LHCN-M2 (cell line): ENCODE measurements around the gene WDR90. TPM values are rescaled to one million over a fixed set of nuclear protein-coding genes. Genes with fewer than 3 reads are reported as not detected.

Experiments
- DNase-seq: peaks from one replicate; pipeline ENCODE4 v3.0.0-alpha.2; 2012; ENCODE audit warnings: low read depth
- total RNA-seq: library from RNA; depleted of rRNA; stranded (reverse); fragments of >200 nt; gene quantifications from 2 replicates; pipeline ENCODE4 v1.2.3, GENCODE V29; 2014

The WDR90 gene
- total RNA-seq, 1 experiment from 2014 or later = 23.4 TPM

- DNase-seq = no peak
Observed at GRCh38 chr16:625977-626765, 23.0 kb upstream of the WDR90 start.

DNA sequence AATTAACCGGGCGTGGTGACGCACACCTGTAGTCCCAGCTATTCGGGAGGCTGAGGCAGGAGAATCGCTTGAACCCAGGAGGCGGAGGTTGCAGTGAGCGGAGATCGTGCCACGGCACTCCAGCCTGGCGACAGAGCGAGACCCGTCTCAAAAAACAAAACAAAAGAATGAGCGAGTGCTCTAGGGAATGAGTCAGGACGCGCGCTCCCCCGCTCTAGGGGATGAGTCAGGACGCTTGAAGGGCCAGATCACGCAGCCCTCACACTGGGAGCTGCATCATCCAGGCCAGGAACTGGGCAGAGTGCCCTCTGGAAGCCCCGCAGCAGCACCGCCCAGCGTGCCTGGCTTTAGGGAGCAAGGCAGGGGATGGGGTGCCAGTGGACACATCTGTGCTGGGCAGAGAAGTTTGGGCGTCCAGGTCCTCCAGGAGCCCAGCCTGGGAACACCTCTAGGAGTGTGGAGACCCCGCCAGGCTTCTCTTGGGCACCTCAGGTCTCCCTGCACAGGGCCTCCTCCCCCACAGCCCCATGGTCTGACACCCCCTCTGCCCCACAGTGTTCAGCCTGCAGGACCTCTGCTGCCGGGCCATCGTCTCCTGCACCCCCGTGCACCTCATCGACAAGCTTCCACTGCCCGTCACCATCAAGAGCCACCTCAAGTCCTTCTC is 22.2 kb upstream of the WDR90 start:
- DNase-seq = peak; percentile 97

GRCh38 chr16:627454-628239 is 21.5 kb upstream of the WDR90 start:
- peak; percentile 75 for DNase-seq

DNA sequence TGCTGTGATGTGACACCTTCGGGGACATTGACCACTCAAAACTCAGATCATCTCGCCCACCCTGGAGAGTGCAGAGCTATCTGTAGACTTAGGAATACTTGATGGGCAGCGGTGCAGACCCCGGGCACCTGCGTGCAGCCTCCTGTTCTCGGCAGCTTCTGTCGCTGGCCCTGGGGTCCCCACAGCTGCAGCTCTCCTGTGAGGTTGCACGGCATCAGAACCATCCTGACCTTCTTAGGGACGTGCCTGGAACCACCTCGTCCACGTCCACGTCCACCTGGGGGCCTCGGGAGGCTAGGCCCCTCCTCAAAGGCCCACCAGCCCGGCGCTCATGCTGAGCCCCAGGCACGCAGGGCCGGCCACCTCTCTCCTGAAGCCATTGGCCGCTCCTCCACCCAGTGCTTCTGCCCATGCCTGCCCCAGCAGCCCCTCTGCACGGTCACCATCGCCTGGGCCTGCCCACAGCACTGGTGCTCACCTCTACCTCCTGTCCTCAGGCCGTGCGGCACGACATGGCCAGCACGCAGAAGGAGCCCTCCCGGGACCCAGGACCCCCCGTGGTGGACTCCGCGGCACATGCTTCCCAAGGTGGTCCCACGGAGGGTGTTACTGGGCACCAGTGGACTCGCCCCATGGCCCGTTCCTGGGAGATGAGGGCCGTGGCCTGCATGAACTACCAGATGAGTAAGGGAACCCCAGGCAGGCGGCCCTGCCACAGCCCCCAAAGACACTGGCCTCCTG is 20.7 kb upstream of the WDR90 start:
- DNase-seq = no peak

- no peak for DNase-seq
Observed at GRCh38 chr16:629185-629832, 19.9 kb upstream of the WDR90 start.

GRCh38 chr16:629833-630248 is 19.3 kb upstream of the WDR90 start:
- DNase-seq = no peak

DNA sequence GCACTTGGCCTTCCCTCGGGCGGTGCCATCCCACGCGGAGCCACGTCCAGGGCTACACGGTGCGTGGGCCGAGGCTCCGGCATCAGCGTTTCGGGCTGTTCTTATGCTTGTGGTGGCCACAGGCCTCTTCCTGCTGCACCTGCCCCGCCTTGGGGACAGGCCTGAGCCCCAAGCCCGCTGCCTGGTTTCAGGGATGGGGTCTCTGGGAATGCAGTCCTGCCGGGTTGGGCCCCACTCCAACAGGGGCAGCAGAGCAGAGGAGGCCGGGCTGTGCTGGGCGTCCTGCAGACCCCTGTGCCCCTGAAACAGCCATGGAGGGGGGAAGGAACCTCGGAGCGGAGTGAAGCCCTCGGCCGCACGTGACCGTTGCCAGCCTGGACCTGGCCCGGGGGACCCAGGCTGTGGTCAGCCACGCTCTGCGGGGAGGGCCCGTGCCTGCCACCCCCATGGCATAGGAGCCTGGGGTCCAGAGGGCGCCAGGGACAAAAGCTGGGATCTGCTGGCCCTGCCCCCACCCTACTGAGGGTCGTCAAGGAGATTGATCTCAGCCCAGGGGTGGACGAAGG is 18.8 kb upstream of the WDR90 start:
- DNase-seq = no peak

DNA sequence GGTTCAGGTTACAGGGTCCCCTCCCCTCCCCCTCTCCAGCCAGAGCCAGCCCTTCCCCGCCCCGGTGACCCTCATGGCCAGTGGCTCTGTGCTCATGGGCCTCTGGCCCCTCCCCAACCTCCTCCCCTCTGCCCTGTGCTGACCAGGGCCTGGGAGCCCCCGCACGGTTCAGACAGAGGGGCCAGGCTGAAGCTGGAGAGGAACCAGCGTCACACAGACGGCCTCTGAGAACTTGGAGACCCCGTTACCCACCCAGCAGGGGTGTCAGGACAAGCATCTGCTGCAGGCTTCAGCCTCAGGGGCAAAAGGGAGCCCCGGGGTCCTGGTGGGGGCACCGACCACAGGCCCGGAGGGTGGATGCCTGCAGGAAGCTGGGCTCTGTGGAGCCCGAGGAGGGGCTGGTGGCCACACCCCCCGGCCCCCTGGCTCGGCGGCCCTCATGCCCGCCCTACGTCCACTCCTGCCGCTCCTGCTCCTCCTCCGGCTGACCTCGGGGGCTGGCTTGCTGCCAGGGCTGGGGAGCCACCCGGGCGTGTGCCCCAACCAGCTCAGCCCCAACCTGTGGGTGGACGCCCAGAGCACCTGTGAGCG is 18.3 kb upstream of the WDR90 start, which contains the start of gene WFIKKN1:
WFIKKN1 (plus strand) TSS at position 171 of the 591 bp plus-strand sequence; CDS start at position 440, 269 bp downstream.
- DNase-seq = no peak

DNA sequence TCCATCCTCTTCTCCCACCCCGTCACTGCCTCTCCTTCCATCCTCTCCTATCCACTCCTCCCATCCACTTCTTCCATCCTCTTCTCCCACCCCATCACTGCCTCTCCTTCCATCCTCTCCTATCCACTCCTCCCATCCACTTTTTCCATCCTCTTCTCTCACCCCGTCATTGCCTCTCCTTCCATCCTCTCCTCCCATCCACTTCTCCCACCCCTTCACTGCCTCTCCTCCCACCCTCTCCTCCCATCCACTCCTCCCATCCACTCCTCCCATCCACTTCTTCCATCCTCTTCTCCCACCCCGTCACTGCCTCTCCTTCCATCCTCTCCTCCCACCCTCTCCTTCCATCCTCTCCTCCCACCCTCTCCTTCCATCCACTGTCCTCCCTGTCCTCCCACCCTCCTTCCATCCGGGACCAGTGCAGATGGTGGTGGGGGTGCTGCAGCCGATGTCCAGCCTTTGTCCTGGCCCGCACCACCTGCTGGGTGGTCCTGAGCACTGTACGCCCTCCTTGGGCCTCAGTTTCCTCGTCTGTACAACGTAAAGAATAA is 17.3 kb upstream of the WDR90 start:
- no peak for DNase-seq

DNA sequence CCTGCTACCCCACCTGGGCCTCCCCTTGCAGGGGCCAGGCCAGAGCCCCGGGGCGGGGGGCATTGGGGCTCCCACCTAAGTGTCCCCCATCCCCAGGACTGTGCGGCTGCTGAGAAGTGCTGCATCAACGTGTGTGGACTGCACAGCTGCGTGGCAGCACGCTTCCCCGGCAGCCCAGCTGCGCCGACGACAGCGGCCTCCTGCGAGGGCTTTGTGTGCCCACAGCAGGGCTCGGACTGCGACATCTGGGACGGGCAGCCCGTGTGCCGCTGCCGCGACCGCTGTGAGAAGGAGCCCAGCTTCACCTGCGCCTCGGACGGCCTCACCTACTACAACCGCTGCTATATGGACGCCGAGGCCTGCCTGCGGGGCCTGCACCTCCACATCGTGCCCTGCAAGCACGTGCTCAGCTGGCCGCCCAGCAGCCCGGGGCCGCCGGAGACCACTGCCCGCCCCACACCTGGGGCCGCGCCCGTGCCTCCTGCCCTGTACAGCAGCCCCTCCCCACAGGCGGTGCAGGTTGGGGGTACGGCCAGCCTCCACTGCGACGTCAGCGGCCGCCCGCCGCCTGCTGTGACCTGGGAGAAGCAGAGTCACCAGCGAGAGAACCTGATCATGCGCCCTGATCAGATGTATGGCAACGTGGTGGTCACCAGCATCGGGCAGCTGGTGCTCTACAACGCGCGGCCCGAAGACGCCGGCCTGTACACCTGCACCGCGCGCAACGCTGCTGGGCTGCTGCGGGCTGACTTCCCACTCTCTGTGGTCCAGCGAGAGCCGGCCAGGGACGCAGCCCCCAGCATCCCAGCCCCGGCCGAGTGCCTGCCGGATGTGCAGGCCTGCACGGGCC is 16.5 kb upstream of the WDR90 start:
- no peak for DNase-seq

- no peak for DNase-seq
Observed at GRCh38 chr16:633336-634050, 15.7 kb upstream of the WDR90 start.

DNA sequence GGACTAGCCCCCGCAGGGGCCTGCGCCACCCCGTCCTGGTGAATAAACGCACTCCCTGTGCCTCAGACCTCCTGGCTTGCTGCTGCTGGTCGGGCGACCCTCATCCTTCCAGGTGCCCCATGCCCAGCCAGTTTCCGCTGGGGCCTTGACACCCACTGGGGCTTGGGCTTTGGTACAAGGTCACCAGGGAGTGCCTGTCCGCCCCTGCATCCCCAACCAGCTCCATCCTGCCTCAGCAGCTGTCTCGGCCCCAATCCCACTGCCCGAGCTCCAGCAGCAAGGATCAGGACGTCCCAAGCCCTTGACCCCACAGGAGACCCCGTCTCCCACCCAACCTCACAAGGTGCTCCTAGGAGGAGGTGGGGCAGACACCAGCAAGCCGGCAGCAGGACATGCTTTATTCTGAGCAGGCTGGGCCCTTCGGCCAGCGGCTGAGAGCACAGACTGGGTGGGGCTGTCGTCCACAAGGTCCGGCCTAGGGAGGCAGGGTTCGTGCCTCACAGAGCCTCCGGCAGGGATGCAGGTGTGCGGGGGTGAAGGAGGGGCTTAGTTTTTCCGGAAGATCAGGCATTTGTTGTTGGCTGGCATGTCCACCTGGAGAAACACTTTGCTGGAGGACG is 15.0 kb upstream of the WDR90 start:
- no peak for DNase-seq

DNA sequence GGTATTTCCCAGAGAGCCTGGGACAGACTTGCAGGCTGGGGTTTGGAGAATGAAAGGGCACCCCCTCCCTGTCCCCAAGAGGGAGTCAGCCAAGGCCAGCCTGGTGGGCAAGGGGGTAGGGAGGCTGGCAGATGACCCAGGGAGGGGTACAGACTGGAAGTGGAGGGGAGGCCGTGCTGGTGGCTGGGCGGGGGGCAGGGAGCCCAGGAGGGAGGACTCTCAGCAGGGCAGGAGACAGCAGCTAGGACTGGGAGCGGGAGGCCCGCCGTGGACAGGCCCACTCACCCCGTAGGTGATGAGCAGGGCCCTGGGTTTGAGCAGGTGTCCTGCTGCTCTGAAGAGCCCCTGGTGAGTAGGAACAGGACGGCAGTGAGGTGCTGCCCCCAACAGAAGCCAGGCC is 14.2 kb upstream of the WDR90 start:
- DNase-seq = no peak

DNA sequence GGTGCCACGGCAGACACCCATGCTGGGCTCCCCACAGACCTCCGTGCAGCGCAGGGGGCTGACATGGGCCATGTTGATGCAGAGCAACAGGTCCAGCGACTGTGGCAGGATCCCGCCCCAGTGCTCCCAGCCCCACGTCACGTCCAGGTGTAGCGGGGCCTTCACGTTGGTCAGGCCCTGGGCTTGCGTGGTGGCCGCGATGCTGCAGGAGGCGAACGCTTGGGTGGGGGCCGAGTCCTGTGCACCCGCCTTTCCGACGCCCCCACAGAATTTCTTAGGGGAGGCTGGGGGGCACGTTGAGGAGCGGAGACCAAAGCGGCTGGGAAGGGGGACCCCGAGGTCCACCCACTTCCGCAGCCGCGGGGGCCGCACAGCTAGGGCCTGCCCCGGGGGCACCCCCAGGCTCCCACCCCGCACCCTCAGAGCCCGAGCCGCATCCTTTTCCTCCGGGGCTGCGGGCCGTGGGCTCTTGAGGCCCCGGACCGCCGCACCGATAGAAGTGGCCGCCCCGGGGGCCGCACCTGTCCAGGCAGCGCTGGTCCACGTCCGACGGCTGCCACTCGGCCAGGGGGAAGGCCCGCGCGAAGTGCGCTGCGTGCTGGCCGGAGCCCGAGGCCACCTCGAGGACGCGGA is 13.5 kb upstream of the WDR90 start:
- no peak for DNase-seq

DNA sequence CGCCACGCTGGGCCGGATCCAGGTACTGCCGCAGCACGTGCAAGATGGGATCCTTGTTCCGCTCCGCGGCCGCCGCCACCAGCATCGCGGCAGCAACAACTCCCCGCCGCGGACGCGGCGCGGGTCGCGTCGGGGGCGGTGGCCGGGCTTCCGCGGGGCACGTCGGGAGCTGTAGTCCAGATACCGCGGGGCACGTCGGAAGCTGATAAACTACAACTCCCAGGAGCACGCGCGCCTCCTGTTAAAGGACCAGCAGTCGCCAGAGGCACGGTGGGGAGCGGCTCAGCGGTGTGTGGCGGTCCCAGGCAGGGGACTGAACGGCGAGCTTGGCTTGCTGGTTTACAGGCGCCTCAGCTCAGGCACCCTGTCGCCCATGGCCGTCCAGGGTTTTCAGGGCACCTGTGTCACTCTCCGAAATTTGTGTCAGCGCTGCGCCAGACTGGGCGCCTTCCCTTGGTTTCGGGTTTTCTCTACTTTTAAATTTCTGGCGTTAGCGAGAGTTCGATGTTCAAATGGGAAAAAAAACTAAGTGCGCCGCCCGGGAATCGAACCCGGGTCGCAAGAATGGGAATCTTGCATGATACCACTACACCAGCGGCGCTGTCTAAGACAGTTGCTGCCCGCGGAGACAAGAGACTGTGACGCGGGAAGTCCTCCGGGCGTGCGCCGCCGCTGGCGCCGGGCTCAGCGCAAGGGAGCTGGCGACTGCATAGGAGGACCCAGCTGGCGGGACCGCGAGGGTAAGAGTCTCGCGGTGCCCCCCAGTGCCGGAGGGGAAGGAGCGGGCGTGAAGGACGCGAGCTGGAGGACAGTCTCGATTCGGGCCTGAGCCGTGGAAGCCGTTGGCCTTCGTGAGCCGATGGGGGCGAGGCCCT is 12.7 kb upstream of the WDR90 start, which contains the start of gene METTL26:
METTL26 (minus strand) TSS at position 100 of the 875 bp plus-strand sequence; CDS start at position 85, 15 bp downstream.
- DNase-seq = peak; percentile 92
